ENCODE measurements around the gene PGAP6. TPM values are rescaled to one million over a fixed set of nuclear protein-coding genes. Genes with fewer than 3 reads are reported as not detected.
A peak's percentile ranks its signal among the peaks of the same experiment; 100 is the strongest.

The PGAP6 gene
- total RNA-seq, 4 donors from 2014 or later, result 32.8 to 53.5 (median 46.3) TPM

GRCh38 chr16:369275-369865 lies 12.4 kb downstream of the PGAP6 start:
- no peak for DNase-seq (ENCODE audit: extremely low spot score)
- TF ChIP-seq EP300 (IDR thresholded peaks at IDR 0.05), result no peak
- TF ChIP-seq POLR2A (IDR thresholded peaks at IDR 0.05; ENCODE audit: low read depth), result no peak
- TF ChIP-seq CTCF (IDR thresholded peaks at IDR 0.05), result no peak
- TF ChIP-seq POLR2AphosphoS5 (IDR thresholded peaks at IDR 0.05), result no peak
- peaks cover 0 to 7% (median 0%) of the 10 kb centered on the region in 4 donors for H3K27me3 ChIP-seq
- peak overlapping the region in 3 of 4 donors; percentile 56 to 62 (median 57) for H3K4me3 ChIP-seq
- no peaks in the 10 kb centered on the region for H3K9me3 ChIP-seq
- intact Hi-C loops (cut with DNase I), result no loop called here
- WGBS, result 86% methylated on average over 16 of the region's 20 CpGs
- peaks cover 36 to 66% (median 62%) of the 10 kb centered on the region in 4 donors for H3K36me3 ChIP-seq
- H3K27ac ChIP-seq (replicated peaks in 1 of 4), result no peak overlapping the region
- H3K4me1 ChIP-seq, result peaks cover 14 to 26% (median 23%) of the 10 kb centered on the region in 4 donors

DNA sequence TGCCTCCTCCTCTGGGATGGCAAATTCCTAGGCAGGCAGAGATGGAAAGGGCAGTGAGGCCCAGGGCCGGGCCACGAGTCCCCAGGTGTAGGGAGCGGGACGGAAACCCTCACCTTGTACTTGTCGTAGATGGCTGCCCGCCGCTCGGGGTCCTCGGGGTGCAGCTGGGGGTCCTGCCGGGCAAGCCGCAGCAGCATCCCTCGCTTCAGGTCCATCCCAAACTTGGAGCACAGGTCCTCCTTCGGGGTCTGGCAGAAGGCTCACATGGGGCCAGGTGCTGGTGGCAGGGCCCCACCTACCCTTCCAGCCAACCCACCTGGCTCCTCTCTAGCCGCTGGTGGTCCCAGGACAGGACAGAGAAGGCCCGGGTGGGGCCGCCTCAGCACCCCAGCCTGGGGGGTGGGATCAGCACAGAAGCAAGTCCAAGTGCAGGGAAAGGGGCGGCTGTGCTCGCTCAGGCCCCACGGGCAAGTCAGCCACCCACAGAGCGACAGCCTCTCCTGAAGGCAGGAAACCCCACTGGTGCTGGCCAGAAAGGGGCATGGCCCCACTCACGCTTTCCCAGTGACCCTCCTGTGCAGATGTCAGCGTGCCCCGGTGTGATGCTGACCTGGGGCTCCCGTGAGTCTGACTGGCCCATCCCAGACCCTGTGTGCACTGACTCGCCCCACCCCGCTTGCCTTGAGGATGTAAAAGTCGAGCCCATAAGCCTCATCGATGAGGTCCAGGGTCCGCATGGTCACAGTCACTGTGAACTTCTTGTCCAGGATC lies 13.2 kb downstream of the PGAP6 start:
- Histone ChIP-seq H3K4me3 (no peak overlapping the region), H3K9me3 (no peaks in the 10 kb centered on the region), H3K27me3 (peaks cover 0 to 15% (median 0%) of the 10 kb centered on the region in 4 donors), H3K4me1 (peaks cover 14 to 26% (median 23%) of the 10 kb centered on the region in 4 donors), H3K27ac (replicated peaks in 1 of 4) (no peak overlapping the region), H3K36me3 (peaks cover 29 to 58% (median 55%) of the 10 kb centered on the region in 4 donors)
- TF ChIP-seq POLR2A (IDR thresholded peaks at IDR 0.05; ENCODE audit: low read depth), result no peak
- TF ChIP-seq EP300 (IDR thresholded peaks at IDR 0.05), result no peak
- no peak for TF ChIP-seq CTCF (IDR thresholded peaks at IDR 0.05)
- TF ChIP-seq POLR2AphosphoS5 (IDR thresholded peaks at IDR 0.05), result no peak
- 91% methylated on average over 18 of the region's 29 CpGs for WGBS
- DNase-seq (ENCODE audit: extremely low spot score), result no peak
- intact Hi-C loops (cut with DNase I), result no loop called here

- Histone ChIP-seq H3K36me3 (peaks cover 29 to 46% (median 44%) of the 10 kb centered on the region in 4 donors), H3K4me1 (peaks cover 14 to 27% (median 24%) of the 10 kb centered on the region in 4 donors), H3K9me3 (no peaks in the 10 kb centered on the region), H3K4me3 (no peak overlapping the region), H3K27ac (replicated peaks in 1 of 4) (no peak overlapping the region), H3K27me3 (peaks cover 0 to 26% (median 0%) of the 10 kb centered on the region in 4 donors)
- intact Hi-C loops (cut with DNase I), result no loop called here
- no peak for DNase-seq (ENCODE audit: extremely low spot score)
- WGBS, result 85% methylated on average over 9 of the region's 18 CpGs
- TF ChIP-seq POLR2A (IDR thresholded peaks at IDR 0.05; ENCODE audit: low read depth), result no peak
- TF ChIP-seq EP300 (IDR thresholded peaks at IDR 0.05), result no peak
- no peak for TF ChIP-seq POLR2AphosphoS5 (IDR thresholded peaks at IDR 0.05)
- no peak for TF ChIP-seq CTCF (IDR thresholded peaks at IDR 0.05)
These were observed 14.4 kb downstream of the PGAP6 start for GRCh38 chr16:367333-367903.

GRCh38 chr16:366476-366875 lies 15.3 kb downstream of the PGAP6 start:
- H3K27me3 ChIP-seq, result peaks cover 0 to 34% (median 0%) of the 10 kb centered on the region in 4 donors
- 87% methylated on average over 9 of the region's 10 CpGs for WGBS
- no peak overlapping the region for H3K4me3 ChIP-seq
- intact Hi-C loops (cut with DNase I), result no loop called here
- no peaks in the 10 kb centered on the region for H3K9me3 ChIP-seq
- H3K27ac ChIP-seq (replicated peaks in 1 of 4), result no peak overlapping the region
- peaks cover 25 to 37% (median 35%) of the 10 kb centered on the region in 4 donors for H3K36me3 ChIP-seq
- no peak for TF ChIP-seq POLR2A (IDR thresholded peaks at IDR 0.05; ENCODE audit: low read depth)
- no peak for TF ChIP-seq POLR2AphosphoS5 (IDR thresholded peaks at IDR 0.05)
- TF ChIP-seq EP300 (IDR thresholded peaks at IDR 0.05), result no peak
- no peak for TF ChIP-seq CTCF (IDR thresholded peaks at IDR 0.05)
- no peak for DNase-seq (ENCODE audit: extremely low spot score)
- H3K4me1 ChIP-seq, result peaks cover 14 to 32% (median 25%) of the 10 kb centered on the region in 4 donors

Data from esophagus muscularis mucosa (tissue), 4 donors.